Keratinocyte (primary cell): ENCODE results near the gene SMIM14. TPM values are rescaled to one million over a fixed set of nuclear protein-coding genes. Genes with fewer than 3 reads are reported as not detected.

Experiments
- DNase-seq: peaks from one replicate; pipeline ENCODE4 v3.0.0-alpha.2; 2011; ENCODE audit warnings: low read depth, missing footprints, low spot score
- FAIRE-seq: peaks from 2 replicates; lab custom pipeline; 2011; peaks lifted over from hg19 to GRCh38; lab: Jason Lieb, UNC
- H2AFZ ChIP-seq: 2 replicates; pipeline ENCODE4 v1.6.0; 2012; ENCODE audit warnings: low read length, control low read depth, inconsistent platforms; ENCODE audit not compliant: control insufficient read depth
- H3K27ac ChIP-seq: 2 replicates; pipeline ENCODE4 v1.5.1; 2011; ENCODE audit warnings: low read length; ENCODE audit not compliant: control insufficient read depth, insufficient read depth
- H3K27me3 ChIP-seq: 3 replicates; pipeline ENCODE4 v1.6.0; 2011; ENCODE audit warnings: low read length; ENCODE audit not compliant: control insufficient read depth, insufficient read depth; ENCODE audit errors: extremely low read depth
- H3K36me3 ChIP-seq, 2 experiments: 2 replicates in 1 of 2; 3 replicates in 1 of 2; pipeline ENCODE4 v1.5.1; 2011; ENCODE audit warnings: low read length in 2 of 2, mild to moderate bottlenecking in 1 of 2; ENCODE audit not compliant: control insufficient read depth in 2 of 2, insufficient read depth in 2 of 2; ENCODE audit errors: extremely low read depth in 1 of 2
- H3K4me1 ChIP-seq: 3 replicates; pipeline ENCODE4 v1.5.1; 2011; ENCODE audit warnings: low read length; ENCODE audit not compliant: control insufficient read depth, insufficient read depth; ENCODE audit errors: extremely low read depth
- H3K4me2 ChIP-seq: 3 replicates; pipeline ENCODE4 v1.6.0; 2011; ENCODE audit warnings: low read depth, low read length; ENCODE audit not compliant: control insufficient read depth, insufficient read depth; ENCODE audit errors: extremely low read depth
- H3K4me3 ChIP-seq, 3 experiments: fragments of 200-600 bp in 1 of 3; sonication (generic) in 1 of 3; 2 replicates in 2 of 3; 3 replicates in 1 of 3; pipeline ENCODE4 v1.5.1; 2011 to 2016; ENCODE audit warnings: low read length in 3 of 3, mild to moderate bottlenecking in 3 of 3, control low read depth in 2 of 3, inconsistent platforms in 1 of 3, low read depth in 1 of 3, mixed read lengths in 1 of 3, mixed run types in 1 of 3, moderate library complexity in 1 of 3; ENCODE audit not compliant: control insufficient read depth in 2 of 3, insufficient read depth in 2 of 3; ENCODE audit errors: extremely low read depth in 1 of 3
- H3K79me2 ChIP-seq: 2 replicates; pipeline ENCODE4 v1.6.0; 2012; ENCODE audit warnings: low read length; ENCODE audit not compliant: control insufficient read depth, insufficient read depth
- H3K9ac ChIP-seq: 3 replicates; pipeline ENCODE4 v1.6.0; 2011; ENCODE audit warnings: low read length; ENCODE audit not compliant: control insufficient read depth, insufficient read depth; ENCODE audit errors: extremely low read depth
- H3K9me1 ChIP-seq: 3 replicates; pipeline ENCODE4 v1.6.0; 2011; ENCODE audit warnings: low read length; ENCODE audit not compliant: control insufficient read depth, insufficient read depth; ENCODE audit errors: extremely low read depth
- H3K9me3 ChIP-seq: 2 replicates; pipeline ENCODE4 v1.5.1; 2012; ENCODE audit warnings: low read depth, low read length; ENCODE audit not compliant: control insufficient read depth
- H4K20me1 ChIP-seq: 3 replicates; pipeline ENCODE4 v1.6.0; 2011; ENCODE audit warnings: low read length; ENCODE audit not compliant: control insufficient read depth, insufficient read depth; ENCODE audit errors: extremely low read depth
- EZH2 ChIP-seq: IDR thresholded peaks from one replicate; pipeline ENCODE4 v1.6.1; 2012; ENCODE audit warnings: inconsistent platforms, mild to moderate bottlenecking, low read length, moderate library complexity
- dilution Hi-C: fragments of 300-500 bp; cut with MboI; formaldehyde crosslinking; loops from one replicate; pipeline ENCODE4 v1.7.0; 2020; ENCODE audit warnings: low sequenced_read_pairs; ENCODE audit not compliant: extremely low pct_ligation_motif_present
- polyA plus RNA-seq, 5 experiments: library from polyadenylated mRNA; depleted of rRNA in 3 of 5; stranded (reverse) in 3 of 5; stranded (forward) in 1 of 5; unstranded in 1 of 5; fragments of >200 nt; gene quantifications; 1 replicate in 1 of 5; 2 replicates in 3 of 5; 3 replicates in 1 of 5; pipeline versions ENCODE4 v1.2.1 to v1.2.3, GENCODE V29; 2011 to 2012; ENCODE audit warnings: missing spikeins in 2 of 5, low read depth in 1 of 5, low replicate concordance in 1 of 5
- TF ChIP-seq, protein P1 (sequence below), 3 experiments: IDR thresholded peaks in 1 of 3; conservative IDR thresholded peaks in 1 of 3; optimal IDR thresholded peaks in 1 of 3; 2 replicates in 2 of 3; 3 replicates in 1 of 3; pipeline versions ENCODE3 to v1.5.1; 2011; ENCODE audit warnings: low read length in 3 of 3, mild to moderate bottlenecking in 3 of 3, moderate library complexity in 2 of 3, control low read depth in 1 of 3, inconsistent platforms in 1 of 3; ENCODE audit not compliant: insufficient read depth in 2 of 3; ENCODE audit errors: extremely low read depth in 1 of 3

The SMIM14 gene
- polyA plus RNA-seq, 1 donor (not counting 4 experiments of a cell fraction or from before 2014, with no cell fraction given), result 13.9 TPM

DNA sequence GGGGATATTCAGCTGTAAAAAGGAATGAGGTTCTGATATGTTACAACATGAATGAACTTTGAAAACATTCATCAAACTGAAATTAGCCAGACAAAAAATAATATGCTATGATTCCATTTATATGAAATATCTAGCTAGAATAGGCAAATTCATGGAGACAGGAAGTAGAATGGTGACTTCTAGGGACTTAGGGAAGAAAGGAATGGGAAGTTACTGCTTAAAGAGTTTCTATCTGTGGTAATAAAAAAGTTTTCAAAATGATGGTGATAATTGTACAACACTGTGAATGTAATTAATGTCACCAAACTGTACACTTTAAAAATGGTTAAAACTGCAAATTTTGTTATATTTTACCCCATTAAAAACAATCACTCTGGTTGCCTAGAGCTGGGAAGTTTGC lies 30.2 kb downstream of the SMIM14 start:
- H4K20me1 ChIP-seq, result no peaks in the 10 kb centered on the region
- H3K9ac ChIP-seq, result no peak overlapping the region
- H3K4me2 ChIP-seq, result no peak overlapping the region
- no peaks in the 10 kb centered on the region for H3K9me1 ChIP-seq
- H3K36me3 ChIP-seq, result no peaks in the 10 kb centered on the region
- H3K27ac ChIP-seq, result no peak overlapping the region
- no peaks in the 10 kb centered on the region for H3K4me1 ChIP-seq
- no peaks in the 10 kb centered on the region for H3K9me3 ChIP-seq
- TF ChIP-seq, protein P1, sequence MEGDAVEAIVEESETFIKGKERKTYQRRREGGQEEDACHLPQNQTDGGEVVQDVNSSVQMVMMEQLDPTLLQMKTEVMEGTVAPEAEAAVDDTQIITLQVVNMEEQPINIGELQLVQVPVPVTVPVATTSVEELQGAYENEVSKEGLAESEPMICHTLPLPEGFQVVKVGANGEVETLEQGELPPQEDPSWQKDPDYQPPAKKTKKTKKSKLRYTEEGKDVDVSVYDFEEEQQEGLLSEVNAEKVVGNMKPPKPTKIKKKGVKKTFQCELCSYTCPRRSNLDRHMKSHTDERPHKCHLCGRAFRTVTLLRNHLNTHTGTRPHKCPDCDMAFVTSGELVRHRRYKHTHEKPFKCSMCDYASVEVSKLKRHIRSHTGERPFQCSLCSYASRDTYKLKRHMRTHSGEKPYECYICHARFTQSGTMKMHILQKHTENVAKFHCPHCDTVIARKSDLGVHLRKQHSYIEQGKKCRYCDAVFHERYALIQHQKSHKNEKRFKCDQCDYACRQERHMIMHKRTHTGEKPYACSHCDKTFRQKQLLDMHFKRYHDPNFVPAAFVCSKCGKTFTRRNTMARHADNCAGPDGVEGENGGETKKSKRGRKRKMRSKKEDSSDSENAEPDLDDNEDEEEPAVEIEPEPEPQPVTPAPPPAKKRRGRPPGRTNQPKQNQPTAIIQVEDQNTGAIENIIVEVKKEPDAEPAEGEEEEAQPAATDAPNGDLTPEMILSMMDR (optimal IDR thresholded peaks at IDR 0.05 in 1 of 3, IDR thresholded peaks at IDR 0.05 in 1 of 3, conservative IDR thresholded peaks at IDR 0.05 in 1 of 3; ENCODE audit: extremely low read depth in 1 of 3, insufficient read depth in 2 of 3, low read length in 3 of 3), result no peak
- no peak for TF ChIP-seq EZH2
- H2AFZ ChIP-seq, result no peak overlapping the region
- FAIRE-seq, result no peak
- no peak for DNase-seq
- dilution Hi-C loops, result no loop called here
- H3K79me2 ChIP-seq, result no peaks in the 10 kb centered on the region
- no peaks in the 10 kb centered on the region for H3K27me3 ChIP-seq
- no peak overlapping the region for H3K4me3 ChIP-seq

DNA sequence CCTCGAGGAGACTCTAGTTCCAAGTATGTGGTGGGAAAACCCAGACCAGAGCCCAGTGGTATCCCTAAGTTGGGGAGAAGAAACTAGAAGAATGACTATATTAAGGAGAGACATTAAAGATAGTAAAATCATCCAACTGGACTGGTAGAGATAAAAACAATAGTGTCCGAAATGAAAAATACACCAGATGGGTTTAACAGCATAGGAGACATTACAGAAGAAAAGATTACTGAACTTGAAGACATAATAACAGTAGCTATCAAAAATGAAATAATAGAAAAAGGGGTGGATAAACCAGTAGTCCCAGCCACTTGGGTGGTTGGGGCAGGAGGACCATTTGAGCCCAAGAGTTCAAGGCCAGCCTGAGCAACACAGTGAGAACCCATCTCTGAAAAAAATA lies 31.9 kb downstream of the SMIM14 start:
- no peak for DNase-seq
- no peak overlapping the region for H3K27ac ChIP-seq

More for the DNA sequence above, 31.9 kb downstream of the SMIM14 start:
- Histone ChIP-seq H3K27me3 (no peaks in the 10 kb centered on the region), H4K20me1 (no peaks in the 10 kb centered on the region), H3K36me3 (no peaks in the 10 kb centered on the region), H3K9me3 (no peaks in the 10 kb centered on the region), H3K4me3 (no peak overlapping the region), H3K4me2 (no peak overlapping the region), H3K79me2 (no peaks in the 10 kb centered on the region), H3K9me1 (no peaks in the 10 kb centered on the region), H3K9ac (no peak overlapping the region), H2AFZ (no peak overlapping the region), H3K4me1 (no peaks in the 10 kb centered on the region)
- dilution Hi-C loops, result no loop called here
- FAIRE-seq, result no peak
- TF ChIP-seq, protein P1 (optimal IDR thresholded peaks at IDR 0.05 in 1 of 3, IDR thresholded peaks at IDR 0.05 in 1 of 3, conservative IDR thresholded peaks at IDR 0.05 in 1 of 3; ENCODE audit: extremely low read depth in 1 of 3, insufficient read depth in 2 of 3, low read length in 3 of 3), result no peak
- no peak for TF ChIP-seq EZH2
